Right ventricle myocardium inferior (tissue), 1 donor: ENCODE measurements around the gene GNGT2. TPM values are rescaled to one million over a fixed set of nuclear protein-coding genes. Genes with fewer than 3 reads are reported as not detected.

Experiments used
- total RNA-seq: library from RNA; stranded (reverse); fragmentation: NEBNext Ultra II Directional; extraction: Animal tissue kit (Norgen Biotek cat#: 25700); gene quantifications from one replicate; pipeline ENCODE4 v1.2.1, GENCODE V29; 2021
- donor health status: DM: no; HTN: yes; CAD: no; lungs with severe emphysema.

The GNGT2 gene
- total RNA-seq, 1 donor from 2014 or later, result 2.5 TPM

Other genes starting within 250 kb of the GNGT2 start
- not detected for gene GIP, start 242.0 kb downstream of the GNGT2 start, total RNA-seq
- gene IGF2BP1, start 213.2 kb downstream of the GNGT2 start, total RNA-seq, result not detected
- not detected for gene B4GALNT2, start 77.8 kb downstream of the GNGT2 start, total RNA-seq
- 6.3 TPM for gene ABI3, start 133 bp upstream of the GNGT2 start, total RNA-seq
- 0.78 TPM for gene PHOSPHO1, start 20.2 kb upstream of the GNGT2 start, total RNA-seq
- 19.0 TPM for gene ZNF652, start 151.7 kb upstream of the GNGT2 start, total RNA-seq
- 233 TPM for gene PHB1, start 204.3 kb upstream of the GNGT2 start, total RNA-seq